H9 (cell line): ENCODE results near the gene SLC22A17. TPM values are rescaled to one million over a fixed set of nuclear protein-coding genes. Genes with fewer than 3 reads are reported as not detected.

Experiments used
- DNase-seq: peaks from one replicate; pipeline ENCODE4 v3.0.0-alpha.2; 2017
- H2AFZ ChIP-seq: one replicate; pipeline ENCODE4 v1.6.1; 2013; ENCODE audit warnings: mild to moderate bottlenecking, low read length, control low read depth, moderate library complexity
- H2AK5ac ChIP-seq: 2 replicates; pipeline ENCODE4 v1.6.1; 2013; ENCODE audit warnings: low read length, control low read depth, mixed read lengths; ENCODE audit not compliant: insufficient read length
- H2BK120ac ChIP-seq: one replicate; pipeline ENCODE4 v1.6.1; 2013; ENCODE audit warnings: low read depth, mild to moderate bottlenecking, low read length, control low read depth, inconsistent platforms; ENCODE audit not compliant: poor library complexity, severe bottlenecking
- H2BK12ac ChIP-seq: 2 replicates; pipeline ENCODE4 v1.6.1; 2013; ENCODE audit warnings: low read length, control low read depth, mixed read lengths, low read depth; ENCODE audit not compliant: insufficient read length
- H2BK15ac ChIP-seq: 2 replicates; pipeline ENCODE4 v1.6.1; 2013; ENCODE audit warnings: low read depth, low read length, control low read depth
- H2BK20ac ChIP-seq: one replicate; pipeline ENCODE4 v1.6.1; 2013; ENCODE audit warnings: low read depth, mild to moderate bottlenecking, low read length, control low read depth, inconsistent platforms; ENCODE audit not compliant: poor library complexity, severe bottlenecking
- H2BK5ac ChIP-seq: 2 replicates; pipeline ENCODE4 v1.6.1; 2013; ENCODE audit warnings: low read length, control low read depth, mixed read lengths; ENCODE audit not compliant: insufficient read length
- H3K14ac ChIP-seq: 2 replicates; pipeline ENCODE4 v1.6.1; 2013; ENCODE audit warnings: low read length, control low read depth; ENCODE audit not compliant: insufficient read depth
- H3K18ac ChIP-seq: 2 replicates; pipeline ENCODE4 v1.6.1; 2013; ENCODE audit warnings: low read depth, mild to moderate bottlenecking, mixed read lengths, low read length, control low read depth; ENCODE audit not compliant: insufficient read length
- H3K23ac ChIP-seq: 2 replicates; pipeline ENCODE4 v1.6.1; 2013; ENCODE audit warnings: low read length, control low read depth, mixed read lengths, low read depth; ENCODE audit not compliant: insufficient read length
- H3K23me2 ChIP-seq: 2 replicates; pipeline ENCODE4 v1.6.1; 2013; ENCODE audit warnings: low read depth, mild to moderate bottlenecking, mixed read lengths, low read length, control low read depth; ENCODE audit not compliant: insufficient read length, poor library complexity, severe bottlenecking
- H3K27ac ChIP-seq: 2 replicates; pipeline ENCODE4 v1.5.1; 2013; ENCODE audit warnings: low read length, control low read depth, mixed read lengths, low read depth; ENCODE audit not compliant: insufficient read length
- H3K27me3 ChIP-seq: 2 replicates; pipeline ENCODE4 v1.6.1; 2013; ENCODE audit warnings: low read length, control low read depth, inconsistent platforms; ENCODE audit not compliant: insufficient read depth
- H3K4ac ChIP-seq: 2 replicates; pipeline ENCODE4 v1.6.1; 2013; ENCODE audit warnings: low read depth, mild to moderate bottlenecking, control low read depth, inconsistent platforms, low read length, moderate library complexity
- H3K4me1 ChIP-seq: 2 replicates; pipeline ENCODE4 v1.6.1; 2013; ENCODE audit warnings: low read length, control low read depth, inconsistent platforms; ENCODE audit not compliant: insufficient read depth
- H3K4me2 ChIP-seq: 2 replicates; pipeline ENCODE4 v1.6.1; 2013; ENCODE audit warnings: low read length, control low read depth, mixed read lengths; ENCODE audit not compliant: insufficient read length, insufficient read depth
- H3K56ac ChIP-seq: 2 replicates; pipeline ENCODE4 v1.6.1; 2013; ENCODE audit warnings: low read depth, mild to moderate bottlenecking, mixed read lengths, low read length, control low read depth; ENCODE audit not compliant: insufficient read length
- H3K79me1 ChIP-seq: 2 replicates; pipeline ENCODE4 v1.6.1; 2013; ENCODE audit warnings: low read depth, mild to moderate bottlenecking, moderate library complexity, low read length, control low read depth, inconsistent platforms; ENCODE audit not compliant: insufficient read depth, poor library complexity, severe bottlenecking
- H3K79me2 ChIP-seq: 2 replicates; pipeline ENCODE4 v1.6.1; 2013; ENCODE audit warnings: low read length, control low read depth, inconsistent platforms; ENCODE audit not compliant: insufficient read depth
- H3K9ac ChIP-seq: 2 replicates; pipeline ENCODE4 v1.6.1; 2013; ENCODE audit warnings: low read length, control low read depth, mixed read lengths; ENCODE audit not compliant: insufficient read length; ENCODE audit errors: extremely low read depth
- H3K9me3 ChIP-seq: one replicate; pipeline ENCODE4 v1.6.1; 2013; ENCODE audit warnings: low read depth, low read length, inconsistent platforms; ENCODE audit not compliant: control insufficient read depth
- H3T11ph ChIP-seq: one replicate; pipeline ENCODE4 v1.6.1; 2013; ENCODE audit warnings: mild to moderate bottlenecking, low read length, control low read depth, inconsistent platforms
- H4K20me1 ChIP-seq: one replicate; pipeline ENCODE4 v1.6.1; 2013; ENCODE audit not compliant: control insufficient read depth, insufficient read length, insufficient read depth
- H4K5ac ChIP-seq: 2 replicates; pipeline ENCODE4 v1.6.1; 2013; ENCODE audit warnings: low read depth, mild to moderate bottlenecking, mixed read lengths, low read length, control low read depth; ENCODE audit not compliant: insufficient read length
- H4K8ac ChIP-seq: replicated peaks from 2 replicates; pipeline ENCODE4 v1.6.1; 2013; ENCODE audit warnings: low read length, control low read depth, mixed read lengths, low read depth; ENCODE audit not compliant: insufficient read length
- H4K91ac ChIP-seq: 2 replicates; pipeline ENCODE4 v1.6.1; 2013; ENCODE audit warnings: low read depth, mild to moderate bottlenecking, moderate library complexity, mixed read lengths, low read length, control low read depth; ENCODE audit not compliant: insufficient read length
- H3K27ac Mint-ChIP-seq, 3 experiments: 2 replicates in 2 of 3; 3 replicates in 1 of 3; pipeline ENCODE4 v1.8.0; 2020 to 2021; ENCODE audit warnings: mixed read lengths in 3 of 3, mild to moderate bottlenecking in 1 of 3, moderate library complexity in 1 of 3
- H3K27me3 Mint-ChIP-seq: 2 replicates; pipeline ENCODE4 v1.8.0; 2021; ENCODE audit warnings: low read depth, mild to moderate bottlenecking, moderate library complexity, mixed read lengths
- H3K36me3 Mint-ChIP-seq, 3 experiments: 2 replicates in 2 of 3; 3 replicates in 1 of 3; pipeline ENCODE4 v1.8.0; 2020 to 2021; ENCODE audit warnings: low read depth in 3 of 3, mixed read lengths in 3 of 3; ENCODE audit not compliant: insufficient read depth in 1 of 3
- H3K4me1 Mint-ChIP-seq, 2 experiments: 2 replicates each; pipeline ENCODE4 v1.8.0; 2020; ENCODE audit warnings: mixed read lengths in 2 of 2
- H3K4me3 Mint-ChIP-seq, 2 experiments: 2 replicates in 1 of 2; 3 replicates in 1 of 2; pipeline ENCODE4 v1.8.0; 2020 to 2021; ENCODE audit warnings: mild to moderate bottlenecking in 2 of 2, mixed read lengths in 2 of 2, moderate library complexity in 1 of 2
- H3K9me3 Mint-ChIP-seq, 2 experiments: 2 replicates in 1 of 2; 3 replicates in 1 of 2; pipeline ENCODE4 v1.8.0; 2020; ENCODE audit warnings: mild to moderate bottlenecking in 2 of 2, mixed read lengths in 2 of 2, moderate library complexity in 1 of 2
- CTCF ChIP-seq: fragments of 200-600 bp; sonication (generic); conservative IDR thresholded peaks from 3 replicates; pipeline ENCODE4 v1.8.0; 2021; ENCODE audit warnings: antibody characterized with exemption, mild to moderate bottlenecking
- WGBS: extraction: QIAGEN DNeasy Blood & Tissue Kit; methylation state at CpG from one replicate; pipeline ENCODE4 v1.1.7; 2013; ENCODE audit warnings: missing lambda C conversion rate, low lambda C conversion rate, mixed read lengths; ENCODE audit not compliant: insufficient read length; ENCODE audit errors: extremely low coverage; 5-methylcytosine and 5-hydroxymethylcytosine counted together
- total RNA-seq: library from RNA; stranded (reverse); gene quantifications from 2 replicates; pipeline ENCODE4 v1.2.1, GENCODE V29; 2021

SLC22A17 gene
- total RNA-seq, 1 experiment from 2014 or later = 33.0 TPM

DNA sequence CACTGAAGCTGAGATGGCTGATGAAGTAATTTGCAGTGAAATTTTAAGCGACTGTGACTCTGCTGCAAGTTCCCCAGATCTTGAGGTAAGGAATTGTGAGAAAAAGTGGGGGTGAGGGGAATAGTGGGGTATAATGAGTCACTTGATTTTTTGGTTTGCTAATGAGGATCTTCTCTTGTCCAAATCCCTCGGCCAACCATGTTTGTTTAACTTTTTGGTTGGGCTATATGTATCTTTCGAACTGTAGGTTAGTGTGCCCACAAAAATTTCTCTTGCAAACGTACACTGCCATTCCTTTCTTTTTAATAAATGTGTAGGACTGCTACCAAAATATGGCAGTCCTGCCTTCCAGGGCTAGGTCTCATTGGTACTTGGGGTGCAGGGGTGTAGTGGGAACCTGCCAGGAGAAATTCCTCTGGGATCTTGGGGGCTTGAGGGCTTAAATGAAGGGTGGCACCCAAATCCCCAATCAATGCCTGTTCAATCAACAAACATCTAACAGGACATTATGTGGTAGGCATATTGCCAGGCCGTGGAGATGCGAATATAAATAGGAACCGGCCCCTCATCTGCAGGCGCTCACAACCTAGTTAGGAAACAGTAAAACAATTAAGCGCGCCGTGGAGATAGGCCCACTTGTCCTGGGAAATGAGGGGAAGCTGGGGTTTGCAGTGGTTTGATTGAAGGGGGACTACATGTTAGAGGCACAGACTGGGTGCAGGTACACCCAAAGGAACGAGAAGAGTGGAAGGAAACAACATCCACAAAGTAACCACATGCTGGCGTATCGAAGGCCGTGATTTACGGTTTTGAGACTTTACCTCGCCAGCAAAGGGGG lies 32.7 kb downstream of the SLC22A17 start:
- no peak overlapping the region for H2AFZ ChIP-seq
- H3K27ac Mint-ChIP-seq = peak overlapping the region; percentile 97 to 99 (median 99)
- no peak overlapping the region for H3K23ac ChIP-seq
- H3K27me3 Mint-ChIP-seq = no peaks in the 10 kb centered on the region
- H3K9ac ChIP-seq = peak overlapping the region; percentile 78
- H3K79me1 ChIP-seq = peaks cover 4% of the 10 kb centered on the region
- H3K4me1 Mint-ChIP-seq = peaks cover 22 to 28% of the 10 kb centered on the region in 2 experiments
- H2BK12ac ChIP-seq = no peak overlapping the region
- WGBS = no CpG with 5 or more reads among the region's 17 CpGs
- H3K79me2 ChIP-seq = peaks cover 10% of the 10 kb centered on the region; the same call in 1 of the 2 replicates
- H3K27me3 ChIP-seq = no peaks in the 10 kb centered on the region
- H3K27ac ChIP-seq = peak overlapping the region; percentile 94
- peaks cover 3% of the 10 kb centered on the region; the same call in 1 of the 2 replicates for H3K4me1 ChIP-seq
- H2BK120ac ChIP-seq = no peak overlapping the region
- TF ChIP-seq CTCF = no peak
- peaks cover 13% of the 10 kb centered on the region for H3K23me2 ChIP-seq
- H4K8ac ChIP-seq = peak overlapping the region; percentile 19
- H3K4me3 Mint-ChIP-seq = peak overlapping the region; percentile 84 to 95
- no peak overlapping the region for H3K56ac ChIP-seq
- no peaks in the 10 kb centered on the region; a peak in 1 of 5 replicates for H3K9me3 Mint-ChIP-seq
- H2BK5ac ChIP-seq = peak overlapping the region; percentile 13
- no peak overlapping the region for H3K4ac ChIP-seq
- H3K14ac ChIP-seq = peak overlapping the region; percentile 75
- peak overlapping the region; percentile 92 for H4K5ac ChIP-seq
- H2BK15ac ChIP-seq = no peak overlapping the region
- H3K9me3 ChIP-seq = no peaks in the 10 kb centered on the region
- H3K36me3 Mint-ChIP-seq = peaks cover 33 to 37% (median 35%) of the 10 kb centered on the region in 3 experiments
- no peaks in the 10 kb centered on the region for H4K20me1 ChIP-seq
- DNase-seq = no peak
- no peak overlapping the region for H2BK20ac ChIP-seq
- H3T11ph ChIP-seq = no peak overlapping the region
- H4K91ac ChIP-seq = peak overlapping the region; percentile 14
- H2AK5ac ChIP-seq = no peak overlapping the region
- H3K18ac ChIP-seq = peak overlapping the region; percentile 83
- H3K4me2 ChIP-seq = peak overlapping the region; percentile 62
